OCI-LY1 (cell line): ENCODE results near the gene SENP6.
"Not testable (repeated sequence)": the region's sequence is repeated elsewhere in the genome, so short reads cannot be mapped to it uniquely, and the experiment has no call there.

Source experiments
- H2AFZ ChIP-seq: fragments of 200-600 bp; sonication (generic), shearing (Covaris generic); 2 replicates; pipeline ENCODE4 v1.6.0; 2014; ENCODE audit warnings: antibody characterized with exemption, mild to moderate bottlenecking, low read length
- H3F3A ChIP-seq: fragments of 200-600 bp; sonication (generic), shearing (Covaris generic); 2 replicates; pipeline ENCODE4 v1.6.0; 2014; ENCODE audit warnings: mild to moderate bottlenecking, antibody characterized with exemption, low read length, moderate library complexity; ENCODE audit not compliant: insufficient read depth
- H3K27ac ChIP-seq: fragments of 200-600 bp; sonication (generic); 2 replicates; pipeline ENCODE4 v1.5.1; 2014; ENCODE audit warnings: low read length, mixed run types, mild to moderate bottlenecking, low read depth; ENCODE audit not compliant: poor library complexity, severe bottlenecking
- H3K27me3 ChIP-seq: fragments of 200-600 bp; sonication (generic); 2 replicates; pipeline ENCODE4 v1.6.0; 2014; ENCODE audit warnings: antibody characterized with exemption, mild to moderate bottlenecking, low read length, moderate library complexity; ENCODE audit not compliant: insufficient read depth
- H3K36me3 ChIP-seq: fragments of 200-600 bp; sonication (generic); 2 replicates; pipeline ENCODE4 v1.6.1; 2014; ENCODE audit warnings: mild to moderate bottlenecking, antibody characterized with exemption, low read length, moderate library complexity, mixed read lengths; ENCODE audit not compliant: insufficient read depth
- H3K4me1 ChIP-seq: fragments of 200-600 bp; sonication (generic); 2 replicates; pipeline ENCODE4 v1.5.1; 2014; ENCODE audit warnings: mild to moderate bottlenecking, low read length, moderate library complexity; ENCODE audit not compliant: insufficient read depth, severe bottlenecking
- H3K4me2 ChIP-seq: fragments of 200-600 bp; sonication (generic), shearing (Covaris generic); 2 replicates; pipeline ENCODE4 v1.6.1; 2014; ENCODE audit warnings: low read length
- H3K4me3 ChIP-seq: fragments of 200-600 bp; sonication (generic); 2 replicates; pipeline ENCODE4 v1.5.1; 2014; ENCODE audit warnings: low read length, low read depth, mild to moderate bottlenecking, mixed read lengths; ENCODE audit not compliant: poor library complexity, severe bottlenecking
- H3K79me2 ChIP-seq: fragments of 200-600 bp; shearing (Covaris generic); 2 replicates; pipeline ENCODE4 v1.6.1; 2016; ENCODE audit warnings: mixed run types, low read length, mixed read lengths; ENCODE audit not compliant: insufficient read depth
- H3K9ac ChIP-seq: fragments of 200-600 bp; sonication (generic), shearing (Covaris generic); 2 replicates; pipeline ENCODE4 v1.6.1; 2014; ENCODE audit warnings: mild to moderate bottlenecking, low read length, mixed read lengths
- H3K9me2 ChIP-seq: fragments of 200-600 bp; sonication (generic), shearing (Covaris generic); 2 replicates; pipeline ENCODE4 v1.6.1; 2014; ENCODE audit warnings: low read depth, mild to moderate bottlenecking, low read length, mixed read lengths
- H3K9me3 ChIP-seq: fragments of 200-600 bp; shearing (Covaris generic); 2 replicates; pipeline ENCODE4 v1.6.1; 2014; ENCODE audit warnings: low read length, mixed read lengths
- H4K20me1 ChIP-seq: fragments of 200-600 bp; sonication (generic), shearing (Covaris generic); 2 replicates; pipeline ENCODE4 v1.6.0; 2016; ENCODE audit warnings: mild to moderate bottlenecking, low read length; ENCODE audit not compliant: insufficient read depth
- CTCF ChIP-seq: fragments of 200-600 bp; sonication (generic), shearing (Covaris generic); IDR thresholded peaks from 2 replicates; pipeline ENCODE4 v1.5.1; 2017; ENCODE audit warnings: mild to moderate bottlenecking, antibody characterized with exemption, low read length, moderate library complexity, mixed read lengths
- EZH2 ChIP-seq: fragments of 200-600 bp; sonication (generic), shearing (Covaris generic); IDR thresholded peaks from 2 replicates; pipeline ENCODE4 v1.8.0; 2017; ENCODE audit warnings: borderline replicate concordance, mixed run types, mild to moderate bottlenecking, antibody characterized with exemption, low read length, moderate library complexity, mixed read lengths

SENP6 gene

GRCh38 chr6:75694406-75694805 is 92.7 kb downstream of the SENP6 start:
- no peaks in the 10 kb centered on the region for H3K79me2 ChIP-seq
- no peak overlapping the region for H2AFZ ChIP-seq
- no peak overlapping the region for H3K9ac ChIP-seq
- H3F3A ChIP-seq: no peaks in the 10 kb centered on the region
- no peaks in the 10 kb centered on the region for H3K27me3 ChIP-seq
- H3K9me2 ChIP-seq: no peaks in the 10 kb centered on the region
- peaks cover 48% of the 10 kb centered on the region for H3K36me3 ChIP-seq
- no peaks in the 10 kb centered on the region for H3K9me3 ChIP-seq
- H3K4me3 ChIP-seq: no peak overlapping the region
- no peak for TF ChIP-seq EZH2
- TF ChIP-seq CTCF: no peak
- H3K4me2 ChIP-seq: no peak overlapping the region
- no peaks in the 10 kb centered on the region for H3K4me1 ChIP-seq
- H3K27ac ChIP-seq: no peak overlapping the region
- H4K20me1 ChIP-seq: no peaks in the 10 kb centered on the region

- H4K20me1 ChIP-seq, H3K9ac ChIP-seq, H3K4me3 ChIP-seq, H3K9me2 ChIP-seq, H3K27ac ChIP-seq, H3K4me1 ChIP-seq, H3K79me2 ChIP-seq, H3K9me3 ChIP-seq, H2AFZ ChIP-seq, H3F3A ChIP-seq, H3K27me3 ChIP-seq, H3K4me2 ChIP-seq: not testable (repeated sequence)
- peaks cover 53% of the 10 kb centered on the region for H3K36me3 ChIP-seq
Observed at GRCh38 chr6:75708334-75708733, 106.7 kb downstream of the SENP6 start.

GRCh38 chr6:75711173-75711572 is 109.5 kb downstream of the SENP6 start:
- H3K27me3 ChIP-seq: no peaks in the 10 kb centered on the region
- H3F3A ChIP-seq: no peaks in the 10 kb centered on the region
- H3K36me3 ChIP-seq: peaks cover 69% of the 10 kb centered on the region
- H3K4me1 ChIP-seq: no peaks in the 10 kb centered on the region
- no peaks in the 10 kb centered on the region for H3K79me2 ChIP-seq
- no peaks in the 10 kb centered on the region for H3K9me3 ChIP-seq
- no peak overlapping the region for H3K9ac ChIP-seq
- no peak overlapping the region for H3K27ac ChIP-seq
- no peaks in the 10 kb centered on the region for H3K9me2 ChIP-seq
- no peak overlapping the region for H3K4me3 ChIP-seq
- TF ChIP-seq EZH2: no peak
- no peak for TF ChIP-seq CTCF
- H2AFZ ChIP-seq: no peak overlapping the region
- H3K4me2 ChIP-seq: no peak overlapping the region
- no peaks in the 10 kb centered on the region for H4K20me1 ChIP-seq

GRCh38 chr6:75719133-75719532 is 117.5 kb downstream of the SENP6 start:
- Histone ChIP-seq H3K9me3 (no peaks in the 10 kb centered on the region), H3K27me3 (no peaks in the 10 kb centered on the region), H3K4me2 (no peak overlapping the region), H3F3A (no peaks in the 10 kb centered on the region), H3K27ac (no peak overlapping the region), H3K4me3 (no peak overlapping the region), H3K36me3 (peaks cover 20% of the 10 kb centered on the region), H4K20me1 (no peaks in the 10 kb centered on the region), H3K79me2 (no peaks in the 10 kb centered on the region), H3K4me1 (no peaks in the 10 kb centered on the region), H3K9ac (no peak overlapping the region), H3K9me2 (no peaks in the 10 kb centered on the region), H2AFZ (no peak overlapping the region)
- TF ChIP-seq CTCF (no peak), EZH2 (no peak)
